ENCODE data around the gene CD74. TPM values are rescaled to one million over a fixed set of nuclear protein-coding genes. Genes with fewer than 3 reads are reported as not detected.
A peak's percentile ranks its signal among the peaks of the same experiment; 100 is the strongest.

Gene CD74
- total and polyA plus RNA-seq, 9 donors, result 50.2 to 104 (median 74.7) TPM

DNA sequence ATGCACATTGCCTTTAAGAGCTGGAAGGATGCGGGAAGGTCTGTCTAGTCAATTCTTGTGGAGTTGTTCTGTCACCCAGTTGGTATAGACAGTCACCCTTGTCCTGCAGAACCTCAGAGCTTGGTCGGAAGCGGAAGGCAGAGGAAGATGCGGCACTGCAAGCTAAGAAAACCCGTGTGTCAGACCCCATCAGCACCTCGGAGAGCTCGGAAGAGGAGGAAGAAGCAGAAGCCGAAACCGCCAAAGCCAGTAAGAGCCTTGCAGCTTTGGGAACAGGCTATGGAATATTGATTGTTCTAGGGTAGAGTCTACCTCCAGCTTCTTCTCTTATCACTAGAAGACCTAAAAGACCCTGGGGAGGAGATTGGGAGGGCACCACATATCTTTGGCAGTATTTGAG lies 48.7 kb downstream of the CD74 start:
- peaks cover 70% of the 10 kb centered on the region for H3K36me3 ChIP-seq (ENCODE audit: control insufficient read depth, insufficient read depth, low read length)
- H3K9me3 ChIP-seq (replicated peaks; ENCODE audit: control insufficient read depth, low read depth, low read length), result no peaks in the 10 kb centered on the region
- no peak overlapping the region for H3K4me3 ChIP-seq (ENCODE audit: low read length)
- DNase-seq, result no peak
- H3K4me1 ChIP-seq (ENCODE audit: control insufficient read depth, insufficient read depth, low read length), result peaks cover 12% of the 10 kb centered on the region
- WGBS (ENCODE audit: insufficient coverage), result 89% methylated on average over 7 of the region's 9 CpGs
- H3K27me3 ChIP-seq (ENCODE audit: control insufficient read depth, insufficient read depth, low read length), result no peaks in the 10 kb centered on the region
- no peak overlapping the region for H3K27ac ChIP-seq (ENCODE audit: low read length)

DNA sequence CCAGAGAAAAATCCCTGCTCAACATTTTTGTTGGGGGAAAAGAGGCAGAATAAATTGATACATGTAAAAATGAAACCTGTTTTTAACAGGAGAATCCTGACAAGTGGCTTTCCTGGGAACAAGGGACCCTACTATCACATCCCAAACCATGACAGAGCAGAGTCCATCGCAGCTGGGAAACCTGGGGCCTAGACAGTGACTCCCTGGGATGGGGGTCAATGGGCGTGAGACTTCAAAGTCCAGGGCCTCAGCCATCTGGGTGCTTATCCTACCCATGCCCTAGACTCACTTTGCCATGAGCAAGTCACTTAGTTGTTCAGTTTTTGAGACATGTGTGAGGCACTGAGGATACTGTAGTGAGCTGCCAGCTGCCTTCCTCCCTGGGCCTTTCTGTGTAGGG lies 49.5 kb downstream of the CD74 start:
- H3K9me3 ChIP-seq (replicated peaks; ENCODE audit: control insufficient read depth, low read depth, low read length), result no peaks in the 10 kb centered on the region
- no CpG with 5 or more reads among the region's 2 CpGs for WGBS (ENCODE audit: insufficient coverage)
- no peak for DNase-seq

GRCh38 chr5:150361301-150361700 lies 51.4 kb downstream of the CD74 start:
- DNase-seq, result no peak
- no peaks in the 10 kb centered on the region for H3K27me3 ChIP-seq (ENCODE audit: control insufficient read depth, insufficient read depth, low read length)
- H3K36me3 ChIP-seq (ENCODE audit: control insufficient read depth, insufficient read depth, low read length), result peaks cover 51% of the 10 kb centered on the region
- H3K4me3 ChIP-seq (ENCODE audit: low read length), result no peak overlapping the region
- no CpG with 5 or more reads among the region's 1 CpG for WGBS (ENCODE audit: insufficient coverage)
- H3K9me3 ChIP-seq (replicated peaks; ENCODE audit: control insufficient read depth, low read depth, low read length), result no peaks in the 10 kb centered on the region
- H3K4me1 ChIP-seq (ENCODE audit: control insufficient read depth, insufficient read depth, low read length), result peaks cover 13% of the 10 kb centered on the region
- no peak overlapping the region for H3K27ac ChIP-seq (ENCODE audit: low read length)

More for the DNA sequence above, 49.5 kb downstream of the CD74 start:
- Histone ChIP-seq H3K36me3 (ENCODE audit: control insufficient read depth, insufficient read depth, low read length) (peaks cover 62% of the 10 kb centered on the region), H3K4me1 (ENCODE audit: control insufficient read depth, insufficient read depth, low read length) (peaks cover 11% of the 10 kb centered on the region), H3K27ac (ENCODE audit: low read length) (no peak overlapping the region), H3K4me3 (ENCODE audit: low read length) (no peak overlapping the region), H3K27me3 (ENCODE audit: control insufficient read depth, insufficient read depth, low read length) (no peaks in the 10 kb centered on the region)

GRCh38 chr5:150358261-150359095 lies 54.2 kb downstream of the CD74 start:
- Histone ChIP-seq H3K36me3 (ENCODE audit: control insufficient read depth, insufficient read depth, low read length) (peaks cover 32% of the 10 kb centered on the region), H3K9me3 (replicated peaks; ENCODE audit: control insufficient read depth, low read depth, low read length) (no peaks in the 10 kb centered on the region), H3K27ac (ENCODE audit: low read length) (no peak overlapping the region), H3K4me1 (ENCODE audit: control insufficient read depth, insufficient read depth, low read length) (peaks cover 13% of the 10 kb centered on the region), H3K27me3 (ENCODE audit: control insufficient read depth, insufficient read depth, low read length) (peaks cover 3% of the 10 kb centered on the region), H3K4me3 (ENCODE audit: low read length) (peak overlapping the region; percentile 70)
- no peak for DNase-seq
- WGBS (ENCODE audit: insufficient coverage), result 73% methylated on average over 17 of the region's 23 CpGs

GRCh38 chr5:150357326-150358260 lies 55.1 kb downstream of the CD74 start, which contains the start of gene TCOF1:
Gene TCOF1 (plus strand): TSS chr5:150357697. CDS start chr5:150357747, 50 bp downstream.
- under 1% methylated on average over 88 of the region's 90 CpGs for WGBS (ENCODE audit: insufficient coverage)
- Histone ChIP-seq H3K27ac (ENCODE audit: low read length) (no peak within 1 kb of the TSS), H3K27me3 (ENCODE audit: control insufficient read depth, insufficient read depth, low read length) (peaks cover 3% of the 10 kb centered on the region), H3K9me3 (replicated peaks; ENCODE audit: control insufficient read depth, low read depth, low read length) (no peaks in the 10 kb centered on the region), H3K4me3 (ENCODE audit: low read length) (peak within 1 kb of the TSS; percentile 70), H3K36me3 (ENCODE audit: control insufficient read depth, insufficient read depth, low read length) (peaks cover 23% of the 10 kb centered on the region), H3K4me1 (ENCODE audit: control insufficient read depth, insufficient read depth, low read length) (peaks cover 13% of the 10 kb centered on the region)
- peak; percentile 99 for DNase-seq

GRCh38 chr5:150356575-150357294 lies 56.0 kb downstream of the CD74 start:
- Histone ChIP-seq H3K27ac (ENCODE audit: low read length) (no peak overlapping the region), H3K9me3 (replicated peaks; ENCODE audit: control insufficient read depth, low read depth, low read length) (no peaks in the 10 kb centered on the region), H3K36me3 (ENCODE audit: control insufficient read depth, insufficient read depth, low read length) (peaks cover 14% of the 10 kb centered on the region), H3K4me1 (ENCODE audit: control insufficient read depth, insufficient read depth, low read length) (peaks cover 13% of the 10 kb centered on the region), H3K27me3 (ENCODE audit: control insufficient read depth, insufficient read depth, low read length) (peaks cover 3% of the 10 kb centered on the region), H3K4me3 (ENCODE audit: low read length) (peak overlapping the region; percentile 70)
- WGBS (ENCODE audit: insufficient coverage), result 55% methylated on average over 6 of the region's 10 CpGs
- DNase-seq, result no peak

DNA sequence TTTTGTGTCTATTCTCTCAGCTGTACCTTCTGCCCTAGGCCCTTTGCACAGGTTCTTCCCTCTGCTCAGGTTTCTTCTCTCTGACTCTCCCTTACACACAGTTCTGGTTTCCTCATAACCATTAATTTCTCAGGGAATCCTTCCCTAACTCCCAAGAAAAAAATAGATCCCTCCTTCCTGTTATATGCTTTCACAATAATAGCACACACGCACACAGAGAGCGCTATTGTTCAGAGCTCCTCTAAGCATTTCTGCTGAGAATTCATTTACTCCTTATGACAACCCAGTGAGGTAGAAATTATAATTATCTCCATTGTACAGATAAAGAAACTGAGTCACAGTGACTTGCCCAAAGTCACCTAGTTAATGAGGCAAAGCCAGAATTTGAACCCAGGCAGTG lies 56.9 kb downstream of the CD74 start:
- H3K4me1 ChIP-seq (ENCODE audit: control insufficient read depth, insufficient read depth, low read length), result peaks cover 13% of the 10 kb centered on the region
- no CpG with 5 or more reads among the region's 2 CpGs for WGBS (ENCODE audit: insufficient coverage)
- H3K27me3 ChIP-seq (ENCODE audit: control insufficient read depth, insufficient read depth, low read length), result peaks cover 3% of the 10 kb centered on the region
- no peak overlapping the region for H3K27ac ChIP-seq (ENCODE audit: low read length)
- peaks cover 5% of the 10 kb centered on the region for H3K36me3 ChIP-seq (ENCODE audit: control insufficient read depth, insufficient read depth, low read length)
- H3K9me3 ChIP-seq (replicated peaks; ENCODE audit: control insufficient read depth, low read depth, low read length), result no peaks in the 10 kb centered on the region
- no peak for DNase-seq
- no peak overlapping the region for H3K4me3 ChIP-seq (ENCODE audit: low read length)

GRCh38 chr5:150353032-150353675 lies 59.6 kb downstream of the CD74 start:
- Histone ChIP-seq H3K27ac (ENCODE audit: low read length) (no peak overlapping the region), H3K9me3 (replicated peaks; ENCODE audit: control insufficient read depth, low read depth, low read length) (no peaks in the 10 kb centered on the region), H3K36me3 (ENCODE audit: control insufficient read depth, insufficient read depth, low read length) (no peaks in the 10 kb centered on the region), H3K4me3 (ENCODE audit: low read length) (no peak overlapping the region), H3K4me1 (ENCODE audit: control insufficient read depth, insufficient read depth, low read length) (peaks cover 6% of the 10 kb centered on the region), H3K27me3 (ENCODE audit: control insufficient read depth, insufficient read depth, low read length) (peaks cover 3% of the 10 kb centered on the region)
- DNase-seq, result no peak
- WGBS (ENCODE audit: insufficient coverage), result no CpG with 5 or more reads among the region's 3 CpGs

DNA sequence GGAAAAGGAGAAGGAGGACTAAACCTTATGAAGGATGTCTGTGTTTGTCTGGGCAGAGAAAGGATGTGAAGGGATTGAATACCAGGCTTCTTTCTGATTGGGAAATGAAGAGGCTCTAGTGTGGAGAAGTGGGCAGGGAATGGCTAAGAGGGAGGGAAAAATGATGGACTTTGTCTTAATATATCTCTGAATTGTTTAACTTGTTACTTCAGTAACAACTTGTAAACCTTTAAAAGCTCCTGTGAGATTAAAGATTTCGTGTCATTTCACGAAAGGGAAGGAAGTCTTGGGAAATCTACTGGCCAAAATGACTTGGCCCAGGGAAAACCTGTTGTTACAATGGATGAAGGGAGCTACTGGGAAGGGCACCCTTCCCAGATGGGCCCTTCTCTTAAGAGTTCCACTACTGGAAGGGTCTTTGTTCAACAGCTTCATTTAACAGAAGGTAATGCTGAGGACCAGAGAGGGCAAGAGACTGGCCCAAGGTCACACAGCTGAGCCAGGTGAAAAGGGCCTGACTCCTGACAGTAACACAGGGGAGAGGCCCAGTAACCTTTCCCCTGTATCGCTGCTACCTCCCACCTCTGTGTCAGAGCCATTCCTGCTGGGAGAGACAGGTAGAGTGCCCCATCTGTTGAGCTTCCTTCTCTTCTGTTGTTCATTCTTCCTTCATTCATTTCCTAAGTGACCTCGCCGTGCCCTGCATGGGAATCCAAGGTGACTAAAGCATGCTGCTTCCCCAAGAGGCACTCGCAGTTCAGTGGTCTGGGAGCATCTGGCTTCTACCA lies 60.3 kb downstream of the CD74 start:
- no peak overlapping the region for H3K4me3 ChIP-seq (ENCODE audit: low read length)
- H3K9me3 ChIP-seq (replicated peaks; ENCODE audit: control insufficient read depth, low read depth, low read length), result no peaks in the 10 kb centered on the region
- no peaks in the 10 kb centered on the region for H3K36me3 ChIP-seq (ENCODE audit: control insufficient read depth, insufficient read depth, low read length)
- no peak for DNase-seq
- H3K27me3 ChIP-seq (ENCODE audit: control insufficient read depth, insufficient read depth, low read length), result peaks cover 3% of the 10 kb centered on the region
- 75% methylated on average over 1 of the region's 6 CpGs for WGBS (ENCODE audit: insufficient coverage)
- peaks cover 3% of the 10 kb centered on the region for H3K4me1 ChIP-seq (ENCODE audit: control insufficient read depth, insufficient read depth, low read length)
- H3K27ac ChIP-seq (ENCODE audit: low read length), result no peak overlapping the region
